IPS-18c (cell line): ENCODE measurements around the gene GANC.
"Not testable (repeated sequence)": the region's sequence is repeated elsewhere in the genome, so short reads cannot be mapped to it uniquely, and the experiment has no call there.

Experiments used
- H3K4me3 ChIP-seq: 2 replicates; pipeline ENCODE4 v1.7.0; 2013; ENCODE audit warnings: low read depth, mild to moderate bottlenecking, low read length, moderate library complexity; ENCODE audit not compliant: insufficient read depth
- H3K9me3 ChIP-seq: one replicate; pipeline ENCODE4 v1.6.1; 2013; ENCODE audit warnings: mild to moderate bottlenecking, low read length, moderate library complexity; ENCODE audit not compliant: control insufficient read depth, insufficient read depth

The GANC gene

GRCh38 chr15:42324308-42324707 is 51.3 kb downstream of the GANC start:
- Histone ChIP-seq H3K9me3 (no peaks in the 10 kb centered on the region), H3K4me3 (no peak overlapping the region)

- Histone ChIP-seq H3K4me3 (no peak overlapping the region), H3K9me3 (no peaks in the 10 kb centered on the region)
These were observed 56.2 kb downstream of the GANC start for GRCh38 chr15:42329161-42329560.

- no peak overlapping the region for H3K4me3 ChIP-seq
- no peaks in the 10 kb centered on the region for H3K9me3 ChIP-seq
These were observed 57.0 kb downstream of the GANC start for GRCh38 chr15:42329992-42330391.

GRCh38 chr15:42331235-42331634 is 58.2 kb downstream of the GANC start:
- H3K9me3 ChIP-seq: peaks cover 2% of the 10 kb centered on the region

GRCh38 chr15:42332331-42332730 is 59.3 kb downstream of the GANC start:
- H3K9me3 ChIP-seq: peaks cover 2% of the 10 kb centered on the region

More at GRCh38 chr15:42331235-42331634, 58.2 kb downstream of the GANC start:
- no peak overlapping the region for H3K4me3 ChIP-seq

GRCh38 chr15:42335074-42335473 is 62.1 kb downstream of the GANC start:
- Histone ChIP-seq H3K4me3 (no peak overlapping the region), H3K9me3 (peaks cover 2% of the 10 kb centered on the region)

More at GRCh38 chr15:42332331-42332730, 59.3 kb downstream of the GANC start:
- no peak overlapping the region for H3K4me3 ChIP-seq

GRCh38 chr15:42336650-42337049 is 63.6 kb downstream of the GANC start:
- not testable (repeated sequence) for H3K9me3 ChIP-seq, H3K4me3 ChIP-seq

GRCh38 chr15:42337104-42337503 is 64.1 kb downstream of the GANC start:
- H3K9me3 ChIP-seq, H3K4me3 ChIP-seq: not testable (repeated sequence)

- H3K4me3 ChIP-seq: no peak overlapping the region
- peaks cover 2% of the 10 kb centered on the region for H3K9me3 ChIP-seq
These were observed 65.5 kb downstream of the GANC start for GRCh38 chr15:42338500-42338899.

GRCh38 chr15:42343596-42344232 is 70.7 kb downstream of the GANC start:
- no peak overlapping the region for H3K4me3 ChIP-seq
- H3K9me3 ChIP-seq: no peaks in the 10 kb centered on the region

- no peaks in the 10 kb centered on the region for H3K9me3 ChIP-seq
- no peak overlapping the region for H3K4me3 ChIP-seq
These were observed 71.8 kb downstream of the GANC start for GRCh38 chr15:42344763-42345162.

GRCh38 chr15:42345504-42345903 is 72.5 kb downstream of the GANC start:
- Histone ChIP-seq H3K4me3 (no peak overlapping the region), H3K9me3 (no peaks in the 10 kb centered on the region)

GRCh38 chr15:42348083-42348482 is 75.1 kb downstream of the GANC start:
- no peak overlapping the region for H3K4me3 ChIP-seq

GRCh38 chr15:42349186-42349585 is 76.2 kb downstream of the GANC start:
- no peaks in the 10 kb centered on the region for H3K9me3 ChIP-seq
- no peak overlapping the region for H3K4me3 ChIP-seq

More at GRCh38 chr15:42348083-42348482, 75.1 kb downstream of the GANC start:
- H3K9me3 ChIP-seq: no peaks in the 10 kb centered on the region

GRCh38 chr15:42352401-42352800 is 79.4 kb downstream of the GANC start:
- H3K9me3 ChIP-seq: no peaks in the 10 kb centered on the region

GRCh38 chr15:42353061-42353460 is 80.1 kb downstream of the GANC start:
- Histone ChIP-seq H3K9me3 (no peaks in the 10 kb centered on the region), H3K4me3 (no peak overlapping the region)

More at GRCh38 chr15:42352401-42352800, 79.4 kb downstream of the GANC start:
- no peak overlapping the region for H3K4me3 ChIP-seq

- no peaks in the 10 kb centered on the region for H3K9me3 ChIP-seq
These were observed 81.8 kb downstream of the GANC start for GRCh38 chr15:42354824-42355223.

GRCh38 chr15:42355291-42355690 is 82.3 kb downstream of the GANC start:
- H3K4me3 ChIP-seq: no peak overlapping the region
- H3K9me3 ChIP-seq: no peaks in the 10 kb centered on the region

More at GRCh38 chr15:42354824-42355223, 81.8 kb downstream of the GANC start:
- no peak overlapping the region for H3K4me3 ChIP-seq

GRCh38 chr15:42356851-42357250 is 83.8 kb downstream of the GANC start:
- Histone ChIP-seq H3K4me3 (no peak overlapping the region), H3K9me3 (no peaks in the 10 kb centered on the region)
